Keratinocyte (primary cell): ENCODE results near the gene SPHK1. TPM values are rescaled to one million over a fixed set of nuclear protein-coding genes. Genes with fewer than 3 reads are reported as not detected.

Experiments used
- DNase-seq: peaks from one replicate; pipeline ENCODE4 v3.0.0-alpha.2; 2011; ENCODE audit warnings: low read depth, missing footprints, low spot score
- FAIRE-seq: peaks from 2 replicates; lab custom pipeline; 2011; peaks lifted over from hg19 to GRCh38; lab: Jason Lieb, UNC
- H2AFZ ChIP-seq: 2 replicates; pipeline ENCODE4 v1.6.0; 2012; ENCODE audit warnings: low read length, control low read depth, inconsistent platforms; ENCODE audit not compliant: control insufficient read depth
- H3K27ac ChIP-seq: 2 replicates; pipeline ENCODE4 v1.5.1; 2011; ENCODE audit warnings: low read length; ENCODE audit not compliant: control insufficient read depth, insufficient read depth
- H3K27me3 ChIP-seq: 3 replicates; pipeline ENCODE4 v1.6.0; 2011; ENCODE audit warnings: low read length; ENCODE audit not compliant: control insufficient read depth, insufficient read depth; ENCODE audit errors: extremely low read depth
- H3K36me3 ChIP-seq, 2 experiments: 2 replicates in 1 of 2; 3 replicates in 1 of 2; pipeline ENCODE4 v1.5.1; 2011; ENCODE audit warnings: low read length in 2 of 2, mild to moderate bottlenecking in 1 of 2; ENCODE audit not compliant: control insufficient read depth in 2 of 2, insufficient read depth in 2 of 2; ENCODE audit errors: extremely low read depth in 1 of 2
- H3K4me1 ChIP-seq: 3 replicates; pipeline ENCODE4 v1.5.1; 2011; ENCODE audit warnings: low read length; ENCODE audit not compliant: control insufficient read depth, insufficient read depth; ENCODE audit errors: extremely low read depth
- H3K4me2 ChIP-seq: 3 replicates; pipeline ENCODE4 v1.6.0; 2011; ENCODE audit warnings: low read depth, low read length; ENCODE audit not compliant: control insufficient read depth, insufficient read depth; ENCODE audit errors: extremely low read depth
- H3K4me3 ChIP-seq, 3 experiments: fragments of 200-600 bp in 1 of 3; sonication (generic) in 1 of 3; 2 replicates in 2 of 3; 3 replicates in 1 of 3; pipeline ENCODE4 v1.5.1; 2011 to 2016; ENCODE audit warnings: low read length in 3 of 3, mild to moderate bottlenecking in 3 of 3, control low read depth in 2 of 3, inconsistent platforms in 1 of 3, low read depth in 1 of 3, mixed read lengths in 1 of 3, mixed run types in 1 of 3, moderate library complexity in 1 of 3; ENCODE audit not compliant: control insufficient read depth in 2 of 3, insufficient read depth in 2 of 3; ENCODE audit errors: extremely low read depth in 1 of 3
- H3K79me2 ChIP-seq: 2 replicates; pipeline ENCODE4 v1.6.0; 2012; ENCODE audit warnings: low read length; ENCODE audit not compliant: control insufficient read depth, insufficient read depth
- H3K9ac ChIP-seq: 3 replicates; pipeline ENCODE4 v1.6.0; 2011; ENCODE audit warnings: low read length; ENCODE audit not compliant: control insufficient read depth, insufficient read depth; ENCODE audit errors: extremely low read depth
- H3K9me1 ChIP-seq: 3 replicates; pipeline ENCODE4 v1.6.0; 2011; ENCODE audit warnings: low read length; ENCODE audit not compliant: control insufficient read depth, insufficient read depth; ENCODE audit errors: extremely low read depth
- H3K9me3 ChIP-seq: 2 replicates; pipeline ENCODE4 v1.5.1; 2012; ENCODE audit warnings: low read depth, low read length; ENCODE audit not compliant: control insufficient read depth
- H4K20me1 ChIP-seq: 3 replicates; pipeline ENCODE4 v1.6.0; 2011; ENCODE audit warnings: low read length; ENCODE audit not compliant: control insufficient read depth, insufficient read depth; ENCODE audit errors: extremely low read depth
- EZH2 ChIP-seq: IDR thresholded peaks from one replicate; pipeline ENCODE4 v1.6.1; 2012; ENCODE audit warnings: inconsistent platforms, mild to moderate bottlenecking, low read length, moderate library complexity
- dilution Hi-C: fragments of 300-500 bp; cut with MboI; formaldehyde crosslinking; loops from one replicate; pipeline ENCODE4 v1.7.0; 2020; ENCODE audit warnings: low sequenced_read_pairs; ENCODE audit not compliant: extremely low pct_ligation_motif_present
- polyA plus RNA-seq, 5 experiments: library from polyadenylated mRNA; depleted of rRNA in 3 of 5; stranded (reverse) in 3 of 5; stranded (forward) in 1 of 5; unstranded in 1 of 5; fragments of >200 nt; gene quantifications; 1 replicate in 1 of 5; 2 replicates in 3 of 5; 3 replicates in 1 of 5; pipeline versions ENCODE4 v1.2.1 to v1.2.3, GENCODE V29; 2011 to 2012; ENCODE audit warnings: missing spikeins in 2 of 5, low read depth in 1 of 5, low replicate concordance in 1 of 5
- TF ChIP-seq, protein P1 (sequence below), 3 experiments: IDR thresholded peaks in 1 of 3; conservative IDR thresholded peaks in 1 of 3; optimal IDR thresholded peaks in 1 of 3; 2 replicates in 2 of 3; 3 replicates in 1 of 3; pipeline versions ENCODE3 to v1.5.1; 2011; ENCODE audit warnings: low read length in 3 of 3, mild to moderate bottlenecking in 3 of 3, moderate library complexity in 2 of 3, control low read depth in 1 of 3, inconsistent platforms in 1 of 3; ENCODE audit not compliant: insufficient read depth in 2 of 3; ENCODE audit errors: extremely low read depth in 1 of 3

SPHK1 gene
- polyA plus RNA-seq, 1 donor (not counting 4 experiments of a cell fraction or from before 2014, with no cell fraction given): 50.2 TPM

DNA sequence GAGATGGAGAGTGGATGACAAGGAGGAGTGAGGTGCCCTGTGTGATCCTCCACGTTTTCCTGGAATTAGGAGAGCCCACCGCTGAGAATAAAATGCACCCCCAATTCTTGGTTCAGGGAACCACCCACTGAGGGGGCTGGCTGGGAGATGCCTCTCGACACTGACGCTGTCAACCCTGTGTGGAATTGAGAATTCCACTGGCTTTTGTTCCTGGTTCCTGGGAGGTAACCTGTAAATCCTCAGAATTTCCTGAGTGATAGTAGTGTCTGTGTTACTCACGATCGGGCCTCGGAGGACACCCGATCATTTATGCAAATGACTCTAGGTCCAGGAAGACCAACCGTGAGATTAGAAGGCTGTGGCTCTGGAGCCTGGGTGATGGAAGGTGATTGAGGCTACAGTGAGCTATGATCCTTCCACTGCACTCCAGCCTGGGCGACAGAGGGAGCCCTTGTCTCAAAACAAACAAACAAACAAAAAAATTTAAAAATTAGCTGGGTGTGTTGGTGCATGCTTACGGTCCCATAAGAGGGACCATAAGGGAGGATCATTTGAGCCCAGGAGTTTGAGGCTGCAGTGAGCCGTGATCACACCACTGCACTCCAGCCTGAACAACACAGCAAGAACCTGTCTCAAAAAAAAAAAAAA, 19.0 kb upstream of the SPHK1 start:
- no peak overlapping the region for H3K4me3 ChIP-seq
- H3K4me1 ChIP-seq: peaks cover 20% of the 10 kb centered on the region
- no peak overlapping the region for H2AFZ ChIP-seq
- H3K27me3 ChIP-seq: no peaks in the 10 kb centered on the region
- peak; percentile 23 for FAIRE-seq
- H3K36me3 ChIP-seq: no peaks in the 10 kb centered on the region
- no peak overlapping the region for H3K9ac ChIP-seq
- dilution Hi-C loops: no loop called here
- no peak for DNase-seq
- no peaks in the 10 kb centered on the region for H3K79me2 ChIP-seq
- TF ChIP-seq, protein P1, sequence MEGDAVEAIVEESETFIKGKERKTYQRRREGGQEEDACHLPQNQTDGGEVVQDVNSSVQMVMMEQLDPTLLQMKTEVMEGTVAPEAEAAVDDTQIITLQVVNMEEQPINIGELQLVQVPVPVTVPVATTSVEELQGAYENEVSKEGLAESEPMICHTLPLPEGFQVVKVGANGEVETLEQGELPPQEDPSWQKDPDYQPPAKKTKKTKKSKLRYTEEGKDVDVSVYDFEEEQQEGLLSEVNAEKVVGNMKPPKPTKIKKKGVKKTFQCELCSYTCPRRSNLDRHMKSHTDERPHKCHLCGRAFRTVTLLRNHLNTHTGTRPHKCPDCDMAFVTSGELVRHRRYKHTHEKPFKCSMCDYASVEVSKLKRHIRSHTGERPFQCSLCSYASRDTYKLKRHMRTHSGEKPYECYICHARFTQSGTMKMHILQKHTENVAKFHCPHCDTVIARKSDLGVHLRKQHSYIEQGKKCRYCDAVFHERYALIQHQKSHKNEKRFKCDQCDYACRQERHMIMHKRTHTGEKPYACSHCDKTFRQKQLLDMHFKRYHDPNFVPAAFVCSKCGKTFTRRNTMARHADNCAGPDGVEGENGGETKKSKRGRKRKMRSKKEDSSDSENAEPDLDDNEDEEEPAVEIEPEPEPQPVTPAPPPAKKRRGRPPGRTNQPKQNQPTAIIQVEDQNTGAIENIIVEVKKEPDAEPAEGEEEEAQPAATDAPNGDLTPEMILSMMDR (optimal IDR thresholded peaks at IDR 0.05 in 1 of 3, IDR thresholded peaks at IDR 0.05 in 1 of 3, conservative IDR thresholded peaks at IDR 0.05 in 1 of 3; ENCODE audit: extremely low read depth in 1 of 3, insufficient read depth in 2 of 3, low read length in 3 of 3): peak; percentile 34 to 50 (median 49)
- TF ChIP-seq EZH2: no peak
- no peak overlapping the region for H3K27ac ChIP-seq
- no peaks in the 10 kb centered on the region for H3K9me1 ChIP-seq
- H4K20me1 ChIP-seq: no peaks in the 10 kb centered on the region
- H3K4me2 ChIP-seq: no peak overlapping the region
- H3K9me3 ChIP-seq: no peaks in the 10 kb centered on the region

DNA sequence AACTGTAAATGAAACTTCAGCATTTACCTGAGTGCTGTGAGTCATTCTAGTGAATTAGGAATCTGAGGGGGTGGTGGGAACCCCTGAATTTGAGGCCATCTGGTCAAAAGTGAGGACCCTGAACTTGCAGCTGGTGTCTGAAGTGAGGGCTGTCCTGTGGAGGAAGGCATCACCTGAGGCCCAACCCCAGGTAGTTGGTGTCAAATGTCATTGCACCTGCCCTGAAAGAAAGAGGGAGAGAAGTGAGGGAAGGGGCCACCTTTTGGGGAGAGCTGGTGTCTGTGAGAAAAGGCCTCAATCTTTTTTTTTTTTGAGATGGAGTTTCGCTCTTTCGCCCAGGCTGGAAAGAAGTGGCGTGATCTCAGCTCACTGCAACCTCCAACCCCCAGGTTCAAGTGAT, 18.2 kb upstream of the SPHK1 start:
- FAIRE-seq (no peak), DNase-seq (no peak)
- Histone ChIP-seq H3K4me3 (no peak overlapping the region), H4K20me1 (no peaks in the 10 kb centered on the region), H2AFZ (no peak overlapping the region), H3K9ac (no peak overlapping the region), H3K4me2 (no peak overlapping the region), H3K36me3 (no peaks in the 10 kb centered on the region), H3K27me3 (no peaks in the 10 kb centered on the region), H3K79me2 (no peaks in the 10 kb centered on the region), H3K9me3 (no peaks in the 10 kb centered on the region), H3K4me1 (peaks cover 28% of the 10 kb centered on the region), H3K27ac (no peak overlapping the region), H3K9me1 (no peaks in the 10 kb centered on the region)
- TF ChIP-seq, protein P1 (optimal IDR thresholded peaks at IDR 0.05 in 1 of 3, IDR thresholded peaks at IDR 0.05 in 1 of 3, conservative IDR thresholded peaks at IDR 0.05 in 1 of 3; ENCODE audit: extremely low read depth in 1 of 3, insufficient read depth in 2 of 3, low read length in 3 of 3): no peak
- dilution Hi-C loops: no loop called here
